ENCODE measurements around the gene GRIK2.

Gene GRIK2

GRCh38 chr6:101490857-101491256 lies 97.3 kb downstream of the GRIK2 start:
- TF ChIP-seq CTCF (IDR thresholded peaks at IDR 0.05; ENCODE audit: control insufficient read depth, extremely low read depth, insufficient read depth), result no peak
- no peak for DNase-seq (ENCODE audit: low read depth)
- H3K4me3 ChIP-seq (ENCODE audit: low read depth, low read length), result no peak overlapping the region

DNA sequence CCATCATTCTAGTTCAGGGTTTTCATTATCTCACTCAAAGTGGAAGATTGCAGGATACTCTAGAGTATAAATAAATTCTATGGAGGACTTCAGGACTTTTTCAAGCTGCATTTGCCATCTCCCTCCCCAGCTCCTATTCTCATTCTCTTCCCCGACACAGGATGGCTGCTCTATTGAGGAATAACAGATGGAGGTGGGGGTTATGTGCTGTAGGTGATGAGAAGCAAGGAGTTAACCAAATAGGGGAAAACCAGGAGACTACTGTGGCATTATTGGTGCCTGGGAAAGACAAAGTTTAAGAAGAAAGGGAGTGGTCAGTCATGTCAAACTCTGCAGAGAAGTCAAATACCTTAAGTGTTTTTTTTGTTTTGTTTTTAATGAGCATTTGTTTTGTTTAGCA lies 109.3 kb downstream of the GRIK2 start:
- H3K4me3 ChIP-seq (ENCODE audit: low read depth, low read length), result no peak overlapping the region
- no peak for DNase-seq (ENCODE audit: low read depth)
- TF ChIP-seq CTCF (IDR thresholded peaks at IDR 0.05; ENCODE audit: control insufficient read depth, extremely low read depth, insufficient read depth), result no peak

- no peak for TF ChIP-seq CTCF (IDR thresholded peaks at IDR 0.05; ENCODE audit: control insufficient read depth, extremely low read depth, insufficient read depth)
- no peak for DNase-seq (ENCODE audit: low read depth)
- no peak overlapping the region for H3K4me3 ChIP-seq (ENCODE audit: low read depth, low read length)
These were observed 116.0 kb downstream of the GRIK2 start for GRCh38 chr6:101509536-101509935.

- no peak for TF ChIP-seq CTCF (IDR thresholded peaks at IDR 0.05; ENCODE audit: control insufficient read depth, extremely low read depth, insufficient read depth)
- H3K4me3 ChIP-seq (ENCODE audit: low read depth, low read length), result no peak overlapping the region
- DNase-seq (ENCODE audit: low read depth), result no peak
These were observed 119.7 kb downstream of the GRIK2 start for GRCh38 chr6:101513181-101513580.

- H3K4me3 ChIP-seq (ENCODE audit: low read depth, low read length), result no peak overlapping the region
- TF ChIP-seq CTCF (IDR thresholded peaks at IDR 0.05; ENCODE audit: control insufficient read depth, extremely low read depth, insufficient read depth), result no peak
- peak; percentile 88 for DNase-seq (ENCODE audit: low read depth)
These were observed 123.1 kb downstream of the GRIK2 start for GRCh38 chr6:101516578-101516977.

DNA sequence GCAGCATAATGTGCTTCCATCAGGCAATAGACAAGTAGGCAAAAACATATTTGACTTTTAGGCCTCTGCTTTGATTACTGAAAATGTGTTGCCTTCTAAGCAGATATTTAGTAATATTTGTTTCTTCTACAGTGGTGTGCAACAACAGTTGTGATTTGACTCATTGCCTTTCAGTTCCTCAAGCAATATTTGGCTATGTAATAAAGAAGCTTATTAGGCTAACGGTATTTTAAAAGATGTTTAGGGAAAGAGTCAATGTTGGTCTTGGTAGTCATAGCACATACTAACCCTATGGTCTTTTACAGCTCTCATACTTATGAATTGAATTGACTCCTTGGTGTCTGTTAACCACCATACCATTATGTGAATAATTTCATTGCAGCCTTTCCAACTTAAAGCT lies 124.1 kb downstream of the GRIK2 start:
- TF ChIP-seq CTCF (IDR thresholded peaks at IDR 0.05; ENCODE audit: control insufficient read depth, extremely low read depth, insufficient read depth), result no peak
- H3K4me3 ChIP-seq (ENCODE audit: low read depth, low read length), result no peak overlapping the region
- DNase-seq (ENCODE audit: low read depth), result no peak

DNA sequence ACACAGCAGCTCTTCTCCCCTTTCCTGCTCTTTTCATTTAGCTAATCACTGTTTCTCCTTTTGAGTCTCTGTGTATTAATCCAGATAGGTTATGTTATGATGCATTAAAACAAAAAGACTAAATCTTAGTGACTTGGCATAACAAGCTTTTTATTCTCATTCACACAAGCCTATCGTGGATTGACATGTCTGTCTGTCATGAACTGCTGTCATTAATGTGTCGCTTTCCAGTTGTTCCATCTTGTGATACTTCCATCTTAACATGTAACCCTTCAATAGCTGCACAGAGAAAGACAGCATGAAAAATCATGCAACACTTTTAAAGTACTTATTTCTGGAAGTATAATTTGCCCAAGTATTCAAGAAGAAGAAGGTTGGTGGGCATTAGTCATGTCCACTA lies 128.7 kb downstream of the GRIK2 start:
- TF ChIP-seq CTCF (IDR thresholded peaks at IDR 0.05; ENCODE audit: control insufficient read depth, extremely low read depth, insufficient read depth), result no peak
- DNase-seq (ENCODE audit: low read depth), result no peak
- H3K4me3 ChIP-seq (ENCODE audit: low read depth, low read length), result no peak overlapping the region

All from LNCaP clone FGC (cell line).